Measurements from ENCODE around the gene TMEM192.

DNA sequence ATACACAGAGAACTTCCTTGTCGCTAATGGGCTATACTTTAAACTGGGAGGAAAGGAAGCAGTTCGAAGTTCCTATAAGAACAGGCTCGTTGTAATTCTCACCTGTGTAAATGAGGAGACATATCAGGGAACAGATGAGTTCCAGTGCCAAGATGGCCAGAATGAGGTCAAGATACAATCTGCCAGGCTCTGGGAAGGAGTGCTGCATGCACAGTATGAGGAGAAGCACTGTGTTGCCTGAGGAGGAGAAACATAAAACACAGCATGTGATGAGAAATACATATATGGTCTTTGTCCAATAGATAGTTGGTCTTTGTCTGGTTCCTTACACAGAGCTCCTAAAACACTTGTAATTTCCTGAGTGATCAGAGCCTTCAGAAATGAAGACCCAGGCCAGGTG, 24.3 kb downstream of the TMEM192 start:
- TF ChIP-seq, protein P1, sequence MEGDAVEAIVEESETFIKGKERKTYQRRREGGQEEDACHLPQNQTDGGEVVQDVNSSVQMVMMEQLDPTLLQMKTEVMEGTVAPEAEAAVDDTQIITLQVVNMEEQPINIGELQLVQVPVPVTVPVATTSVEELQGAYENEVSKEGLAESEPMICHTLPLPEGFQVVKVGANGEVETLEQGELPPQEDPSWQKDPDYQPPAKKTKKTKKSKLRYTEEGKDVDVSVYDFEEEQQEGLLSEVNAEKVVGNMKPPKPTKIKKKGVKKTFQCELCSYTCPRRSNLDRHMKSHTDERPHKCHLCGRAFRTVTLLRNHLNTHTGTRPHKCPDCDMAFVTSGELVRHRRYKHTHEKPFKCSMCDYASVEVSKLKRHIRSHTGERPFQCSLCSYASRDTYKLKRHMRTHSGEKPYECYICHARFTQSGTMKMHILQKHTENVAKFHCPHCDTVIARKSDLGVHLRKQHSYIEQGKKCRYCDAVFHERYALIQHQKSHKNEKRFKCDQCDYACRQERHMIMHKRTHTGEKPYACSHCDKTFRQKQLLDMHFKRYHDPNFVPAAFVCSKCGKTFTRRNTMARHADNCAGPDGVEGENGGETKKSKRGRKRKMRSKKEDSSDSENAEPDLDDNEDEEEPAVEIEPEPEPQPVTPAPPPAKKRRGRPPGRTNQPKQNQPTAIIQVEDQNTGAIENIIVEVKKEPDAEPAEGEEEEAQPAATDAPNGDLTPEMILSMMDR (IDR thresholded peaks at IDR 0.05): no peak
- no peak for TF ChIP-seq EZH2 (IDR thresholded peaks at IDR 0.05; ENCODE audit: borderline replicate concordance, insufficient read depth, low read depth, low read length, poor library complexity, severe bottlenecking)
